ENCODE results near the gene SYCP3. TPM values are rescaled to one million over a fixed set of nuclear protein-coding genes. Genes with fewer than 3 reads are reported as not detected.
"Not testable (repeated sequence)": the region's sequence is repeated elsewhere in the genome, so short reads cannot be mapped to it uniquely, and the experiment has no call there.

Gene SYCP3
- polyA plus RNA-seq, 1 donor from 2014 or later: 3.4 TPM

GRCh38 chr12:101740980-101741379, 1.7 kb upstream of the SYCP3 start:
- no peaks in the 10 kb centered on the region for H3K9me3 ChIP-seq (ENCODE audit: low read length)
- H3K9me2 ChIP-seq (ENCODE audit: insufficient read depth, low read length): no peaks in the 10 kb centered on the region
- H3K27ac ChIP-seq (ENCODE audit: low read length): no peak overlapping the region
- peaks cover 5% of the 10 kb centered on the region for H3K36me3 ChIP-seq (ENCODE audit: insufficient read depth, low read length)
- no peaks in the 10 kb centered on the region for H3K79me2 ChIP-seq (replicated peaks; ENCODE audit: insufficient read depth, low read length)
- no peak overlapping the region for H3K4me2 ChIP-seq (ENCODE audit: low read length)
- H2AFZ ChIP-seq (ENCODE audit: low read depth, low read length): no peak overlapping the region
- H3K27me3 ChIP-seq (ENCODE audit: insufficient read depth, low read depth, low read length): no peaks in the 10 kb centered on the region
- TF ChIP-seq EZH2 (IDR thresholded peaks at IDR 0.05; ENCODE audit: borderline replicate concordance, insufficient read depth, low read length, poor library complexity, severe bottlenecking): no peak
- TF ChIP-seq REST (IDR thresholded peaks at IDR 0.05; ENCODE audit: borderline replicate concordance): no peak
- TF ChIP-seq MXI1 (conservative IDR thresholded peaks at IDR 0.05; ENCODE audit: poor library complexity, severe bottlenecking): no peak
- no peak for TF ChIP-seq POLR2AphosphoS5 (IDR thresholded peaks at IDR 0.05)
- TF ChIP-seq EP300 (conservative IDR thresholded peaks at IDR 0.05; ENCODE audit: poor library complexity, severe bottlenecking): no peak
- TF ChIP-seq RAD21 (conservative IDR thresholded peaks at IDR 0.05): no peak
- no peak for TF ChIP-seq CTCF (IDR thresholded peaks at IDR 0.05; ENCODE audit: poor library complexity, severe bottlenecking)
- TF ChIP-seq SMC3 (conservative IDR thresholded peaks at IDR 0.05; ENCODE audit: poor library complexity): no peak
- TF ChIP-seq TAF1 (IDR thresholded peaks at IDR 0.05; ENCODE audit: low read depth): no peak
- H3F3A ChIP-seq (ENCODE audit: insufficient read depth, low read length, poor library complexity, severe bottlenecking): no peaks in the 10 kb centered on the region
- no peak overlapping the region for H3K9ac ChIP-seq (ENCODE audit: low read length)
- no peak overlapping the region for H3K4me3 ChIP-seq (ENCODE audit: low read length)
- no peaks in the 10 kb centered on the region for H4K20me1 ChIP-seq (ENCODE audit: insufficient read depth)

GRCh38 chr12:101740566-101740965, 1.3 kb upstream of the SYCP3 start:
- no peaks in the 10 kb centered on the region for H3K79me2 ChIP-seq (replicated peaks; ENCODE audit: insufficient read depth, low read length)
- H3K4me2 ChIP-seq (ENCODE audit: low read length): no peak overlapping the region
- H3K27me3 ChIP-seq (ENCODE audit: insufficient read depth, low read depth, low read length): no peaks in the 10 kb centered on the region
- H3K9me3 ChIP-seq (ENCODE audit: low read length): no peaks in the 10 kb centered on the region
- peaks cover 5% of the 10 kb centered on the region for H3K36me3 ChIP-seq (ENCODE audit: insufficient read depth, low read length)
- H3K27ac ChIP-seq (ENCODE audit: low read length): no peak overlapping the region
- TF ChIP-seq TAF1 (IDR thresholded peaks at IDR 0.05; ENCODE audit: low read depth): no peak
- TF ChIP-seq MXI1 (conservative IDR thresholded peaks at IDR 0.05; ENCODE audit: poor library complexity, severe bottlenecking): no peak
- no peaks in the 10 kb centered on the region for H4K20me1 ChIP-seq (ENCODE audit: insufficient read depth)
- no peak overlapping the region for H3K4me3 ChIP-seq (ENCODE audit: low read length)
- no peaks in the 10 kb centered on the region for H3F3A ChIP-seq (ENCODE audit: insufficient read depth, low read length, poor library complexity, severe bottlenecking)
- no peak overlapping the region for H3K9ac ChIP-seq (ENCODE audit: low read length)
- no peaks in the 10 kb centered on the region for H3K9me2 ChIP-seq (ENCODE audit: insufficient read depth, low read length)
- no peak overlapping the region for H2AFZ ChIP-seq (ENCODE audit: low read depth, low read length)

- H3K27ac ChIP-seq (ENCODE audit: low read length): no peak overlapping the region
- no peak overlapping the region for H3K9ac ChIP-seq (ENCODE audit: low read length)
- no peak for TF ChIP-seq EP300 (conservative IDR thresholded peaks at IDR 0.05; ENCODE audit: poor library complexity, severe bottlenecking)
- no peak for TF ChIP-seq MXI1 (conservative IDR thresholded peaks at IDR 0.05; ENCODE audit: poor library complexity, severe bottlenecking)
- no peak overlapping the region for H3K4me3 ChIP-seq (ENCODE audit: low read length)
- H3K4me2 ChIP-seq (ENCODE audit: low read length): no peak overlapping the region
- H3F3A ChIP-seq (ENCODE audit: insufficient read depth, low read length, poor library complexity, severe bottlenecking): no peaks in the 10 kb centered on the region
- no peak overlapping the region for H2AFZ ChIP-seq (ENCODE audit: low read depth, low read length)
- no peaks in the 10 kb centered on the region for H3K9me2 ChIP-seq (ENCODE audit: insufficient read depth, low read length)
- H4K20me1 ChIP-seq (ENCODE audit: insufficient read depth): no peaks in the 10 kb centered on the region
- H3K27me3 ChIP-seq (ENCODE audit: insufficient read depth, low read depth, low read length): no peaks in the 10 kb centered on the region
- H3K79me2 ChIP-seq (replicated peaks; ENCODE audit: insufficient read depth, low read length): no peaks in the 10 kb centered on the region
- no peaks in the 10 kb centered on the region for H3K9me3 ChIP-seq (ENCODE audit: low read length)
- H3K36me3 ChIP-seq (ENCODE audit: insufficient read depth, low read length): peaks cover 5% of the 10 kb centered on the region
Observed at GRCh38 chr12:101737476-101737875, 1.8 kb downstream of the SYCP3 start.

GRCh38 chr12:101734482-101734881, 4.8 kb downstream of the SYCP3 start:
- H3K27me3 ChIP-seq (ENCODE audit: insufficient read depth, low read depth, low read length); H3K4me3 ChIP-seq (ENCODE audit: low read length); H2AFZ ChIP-seq (ENCODE audit: low read depth, low read length); H3K79me2 ChIP-seq (replicated peaks; ENCODE audit: insufficient read depth, low read length); H3K9me3 ChIP-seq (ENCODE audit: low read length); H3K27ac ChIP-seq (ENCODE audit: low read length); H3K36me3 ChIP-seq (ENCODE audit: insufficient read depth, low read length); H4K20me1 ChIP-seq (ENCODE audit: insufficient read depth); H3F3A ChIP-seq (ENCODE audit: insufficient read depth, low read length, poor library complexity, severe bottlenecking); H3K9me2 ChIP-seq (ENCODE audit: insufficient read depth, low read length); H3K9ac ChIP-seq (ENCODE audit: low read length); H3K4me2 ChIP-seq (ENCODE audit: low read length): not testable (repeated sequence)
